Ovary (tissue), 3 donors: Measurements from ENCODE around the gene NDUFS4.

Experiments
- EP300 ChIP-seq: sonication (generic); formaldehyde crosslinking; IDR thresholded peaks from one replicate; pipeline ENCODE4 v1.6.1; 2017; ENCODE audit warnings: antibody characterized with exemption
- TF ChIP-seq, protein P1 (sequence below), 3 donors: fragments of 450-650 bp in 2 of 3; fragments of 200-600 bp in 1 of 3; IDR thresholded peaks; one replicate each; pipeline versions ENCODE4 v1.5.1 to v1.8.0; 2016 to 2022; ENCODE audit warnings: antibody characterized with exemption in 3 of 3, mild to moderate bottlenecking in 1 of 3
- donor health status: DM: no; HTN: no; CAD: no.

DNA sequence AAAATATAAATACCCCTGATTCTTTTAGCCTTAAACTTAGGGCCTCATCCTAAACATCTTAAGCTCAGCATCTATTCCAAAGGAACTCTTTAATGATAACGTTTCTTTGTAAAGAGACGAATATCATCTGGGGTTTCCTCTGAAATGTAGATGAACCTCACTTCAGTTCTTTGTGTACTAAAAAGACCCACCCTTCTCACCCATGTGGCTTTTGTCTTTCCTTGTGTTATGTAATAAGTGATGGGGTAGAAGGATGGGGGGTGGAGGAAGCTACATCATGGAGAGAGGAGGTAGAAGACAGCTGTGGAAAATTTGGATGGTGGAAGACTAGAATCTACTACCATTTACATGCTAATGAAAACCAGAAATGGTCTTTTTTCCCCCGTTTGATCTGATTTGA is 111.0 kb downstream of the NDUFS4 start:
- TF ChIP-seq, protein P1, sequence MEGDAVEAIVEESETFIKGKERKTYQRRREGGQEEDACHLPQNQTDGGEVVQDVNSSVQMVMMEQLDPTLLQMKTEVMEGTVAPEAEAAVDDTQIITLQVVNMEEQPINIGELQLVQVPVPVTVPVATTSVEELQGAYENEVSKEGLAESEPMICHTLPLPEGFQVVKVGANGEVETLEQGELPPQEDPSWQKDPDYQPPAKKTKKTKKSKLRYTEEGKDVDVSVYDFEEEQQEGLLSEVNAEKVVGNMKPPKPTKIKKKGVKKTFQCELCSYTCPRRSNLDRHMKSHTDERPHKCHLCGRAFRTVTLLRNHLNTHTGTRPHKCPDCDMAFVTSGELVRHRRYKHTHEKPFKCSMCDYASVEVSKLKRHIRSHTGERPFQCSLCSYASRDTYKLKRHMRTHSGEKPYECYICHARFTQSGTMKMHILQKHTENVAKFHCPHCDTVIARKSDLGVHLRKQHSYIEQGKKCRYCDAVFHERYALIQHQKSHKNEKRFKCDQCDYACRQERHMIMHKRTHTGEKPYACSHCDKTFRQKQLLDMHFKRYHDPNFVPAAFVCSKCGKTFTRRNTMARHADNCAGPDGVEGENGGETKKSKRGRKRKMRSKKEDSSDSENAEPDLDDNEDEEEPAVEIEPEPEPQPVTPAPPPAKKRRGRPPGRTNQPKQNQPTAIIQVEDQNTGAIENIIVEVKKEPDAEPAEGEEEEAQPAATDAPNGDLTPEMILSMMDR (IDR thresholded peaks at IDR 0.05): no peak
- TF ChIP-seq EP300: no peak
